Activated CD4-positive, alpha-beta memory T cell treated with anti-CD3 and anti-CD28 coated beads, Interleukin-2, amount 10 ng/mL, durations not matched to agents 7 days and 5 days (primary cell): ENCODE results near the gene TRPM8. TPM values are rescaled to one million over a fixed set of nuclear protein-coding genes. Genes with fewer than 3 reads are reported as not detected.
"Not testable (repeated sequence)": the region's sequence is repeated elsewhere in the genome, so short reads cannot be mapped to it uniquely, and the experiment has no call there.

Experiments
- CTCF ChIA-PET: fragments of 350-600 bp; sonication (Branson Sonifier 250); formaldehyde crosslinking; loops from one replicate; lab custom pipeline; 2021; ENCODE audit warnings: antibody characterized with exemption, inconsistent platforms; lab: Charles Lee
- POLR2A ChIA-PET: fragments of 350-600 bp; sonication (Branson Sonifier 250); formaldehyde crosslinking; loops from one replicate; lab custom pipeline; 2021; ENCODE audit warnings: antibody characterized with exemption; lab: Charles Lee
- DNase-seq: peaks from one replicate; pipeline ENCODE4 v3.0.0-alpha.2; 2020
- H3K27ac Mint-ChIP-seq: one replicate; pipeline ENCODE4 v1.8.0; 2021; ENCODE audit warnings: mild to moderate bottlenecking, mixed read lengths
- H3K27me3 Mint-ChIP-seq: one replicate; pipeline ENCODE4 v1.8.0; 2021; ENCODE audit warnings: mixed read lengths
- H3K36me3 Mint-ChIP-seq: one replicate; pipeline ENCODE4 v1.8.0; 2021; ENCODE audit warnings: low read depth, mixed read lengths
- H3K4me1 Mint-ChIP-seq: one replicate; pipeline ENCODE4 v1.8.0; 2021; ENCODE audit warnings: mixed read lengths
- H3K4me3 Mint-ChIP-seq: one replicate; pipeline ENCODE4 v1.8.0; 2021; ENCODE audit warnings: mild to moderate bottlenecking, mixed read lengths
- H3K9me3 Mint-ChIP-seq: one replicate; pipeline ENCODE4 v1.8.0; 2021; ENCODE audit warnings: mixed read lengths
- total RNA-seq, 2 experiments: library from RNA; stranded (reverse); gene quantifications; one replicate each; pipeline ENCODE4 v1.2.3, GENCODE V29; 2021

TRPM8 gene
- total RNA-seq, 2 experiments from 2014 or later = not detected

DNA sequence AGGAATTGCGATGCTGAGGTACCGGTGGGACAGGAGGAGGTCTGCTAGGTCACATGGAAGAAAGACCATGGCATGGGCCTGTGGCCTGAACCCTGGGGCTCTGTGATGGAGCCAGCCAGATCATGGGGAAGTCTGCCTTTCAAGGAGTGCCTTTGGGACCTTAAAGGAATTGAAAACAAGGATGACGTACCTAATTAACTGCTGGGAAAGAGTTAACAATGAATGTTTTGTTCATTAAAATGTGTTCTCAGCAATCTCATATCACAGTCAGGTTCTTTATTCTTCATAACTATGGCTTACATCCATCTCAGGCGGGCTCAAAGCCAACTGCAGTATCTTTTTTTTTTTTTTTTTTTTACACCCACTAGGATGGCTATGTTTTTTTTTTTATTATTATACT lies 25.6 kb downstream of the TRPM8 start:
- DNase-seq = no peak
- CTCF ChIA-PET = no interaction called here
- H3K9me3 Mint-ChIP-seq = peaks cover 3% of the 10 kb centered on the region

DNA sequence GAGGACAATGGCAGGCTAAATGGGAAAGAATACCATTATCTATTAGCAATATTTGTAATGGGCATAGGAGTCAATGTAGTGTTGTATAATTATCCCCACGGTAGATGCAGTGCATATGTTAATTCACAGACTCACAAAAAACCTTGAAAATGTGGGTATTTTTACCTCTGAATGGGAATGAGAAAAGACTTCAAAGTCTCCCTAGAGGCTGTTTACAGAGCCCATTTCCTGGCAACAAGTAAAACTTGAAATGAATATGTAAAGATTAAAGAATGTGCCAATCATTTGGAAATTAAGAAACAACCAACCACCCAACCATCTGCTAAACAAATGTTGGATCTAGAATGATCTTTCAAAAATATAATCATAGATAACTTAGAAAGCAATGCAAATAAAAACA lies 27.1 kb downstream of the TRPM8 start:
- POLR2A ChIA-PET = no interaction called here
- H3K4me3 Mint-ChIP-seq = no peak overlapping the region
- no peak for DNase-seq
- peaks cover 3% of the 10 kb centered on the region for H3K9me3 Mint-ChIP-seq
- CTCF ChIA-PET = no interaction called here
- no peak overlapping the region for H3K27ac Mint-ChIP-seq
- H3K27me3 Mint-ChIP-seq = peaks cover 42% of the 10 kb centered on the region
- H3K36me3 Mint-ChIP-seq = no peaks in the 10 kb centered on the region
- peaks cover 3% of the 10 kb centered on the region for H3K4me1 Mint-ChIP-seq

More for the DNA sequence above, 25.6 kb downstream of the TRPM8 start:
- H3K4me3 Mint-ChIP-seq = no peak overlapping the region
- POLR2A ChIA-PET = no interaction called here
- peaks cover 50% of the 10 kb centered on the region for H3K27me3 Mint-ChIP-seq
- no peak overlapping the region for H3K27ac Mint-ChIP-seq
- peaks cover 8% of the 10 kb centered on the region for H3K4me1 Mint-ChIP-seq
- H3K36me3 Mint-ChIP-seq = no peaks in the 10 kb centered on the region

DNA sequence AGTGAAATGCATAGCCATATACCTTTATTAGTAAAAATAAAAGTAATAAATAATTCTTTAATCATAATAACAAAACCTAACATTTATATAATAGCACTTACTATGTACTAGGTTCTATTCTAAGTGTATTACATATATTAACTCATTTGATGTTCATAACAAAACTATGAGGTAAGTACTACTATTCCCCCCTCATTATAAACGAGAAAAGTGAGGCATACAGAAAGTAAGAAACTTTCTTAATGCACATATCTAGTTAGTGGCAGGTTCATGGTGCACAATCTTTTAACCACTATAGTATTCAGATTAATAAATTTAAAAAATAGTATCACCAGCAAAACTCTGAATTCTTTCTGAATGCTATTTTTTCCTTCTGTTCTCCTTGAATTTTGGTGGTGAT lies 27.5 kb downstream of the TRPM8 start:
- DNase-seq = no peak
- no peaks in the 10 kb centered on the region for H3K36me3 Mint-ChIP-seq
- H3K4me1 Mint-ChIP-seq = peaks cover 2% of the 10 kb centered on the region
- H3K4me3 Mint-ChIP-seq = no peak overlapping the region
- ChIA-PET CTCF (interaction anchor here (0.7 kb wide), 1 partner anchor 10 kb away, joined by 4 read pairs; no protein-coding TSS in a partner anchor), POLR2A (no interaction called here)
- H3K9me3 Mint-ChIP-seq = peaks cover 3% of the 10 kb centered on the region
- H3K27ac Mint-ChIP-seq = no peak overlapping the region
- peaks cover 38% of the 10 kb centered on the region for H3K27me3 Mint-ChIP-seq

DNA sequence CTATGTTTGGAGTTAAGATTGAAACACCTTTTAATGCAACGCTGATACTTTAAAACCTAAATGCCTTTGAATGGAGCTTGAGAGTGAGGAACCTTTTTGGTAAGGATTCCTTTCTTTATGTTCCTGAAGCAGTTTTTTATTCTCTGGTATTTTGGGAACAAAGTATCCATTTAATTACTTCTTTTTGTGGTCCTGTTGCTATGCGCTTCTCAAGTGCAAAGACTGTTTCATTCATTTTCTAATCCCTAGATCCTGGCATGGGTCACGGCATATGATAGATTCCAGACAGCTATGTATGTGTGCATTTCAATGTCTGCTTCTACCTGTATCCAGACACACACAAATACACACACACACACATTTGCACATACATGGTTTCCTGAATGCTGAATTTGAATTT lies 28.0 kb downstream of the TRPM8 start:
- Mint-ChIP-seq H3K9me3 (peaks cover 3% of the 10 kb centered on the region), H3K27me3 (peaks cover 34% of the 10 kb centered on the region), H3K27ac (no peak overlapping the region), H3K4me3 (no peak overlapping the region), H3K36me3 (no peaks in the 10 kb centered on the region), H3K4me1 (peaks cover 2% of the 10 kb centered on the region)
- ChIA-PET CTCF (interaction anchor here (0.7 kb wide), 1 partner anchor 9 kb away, joined by 4 read pairs; no protein-coding TSS in a partner anchor), POLR2A (no interaction called here)
- DNase-seq = no peak

DNA sequence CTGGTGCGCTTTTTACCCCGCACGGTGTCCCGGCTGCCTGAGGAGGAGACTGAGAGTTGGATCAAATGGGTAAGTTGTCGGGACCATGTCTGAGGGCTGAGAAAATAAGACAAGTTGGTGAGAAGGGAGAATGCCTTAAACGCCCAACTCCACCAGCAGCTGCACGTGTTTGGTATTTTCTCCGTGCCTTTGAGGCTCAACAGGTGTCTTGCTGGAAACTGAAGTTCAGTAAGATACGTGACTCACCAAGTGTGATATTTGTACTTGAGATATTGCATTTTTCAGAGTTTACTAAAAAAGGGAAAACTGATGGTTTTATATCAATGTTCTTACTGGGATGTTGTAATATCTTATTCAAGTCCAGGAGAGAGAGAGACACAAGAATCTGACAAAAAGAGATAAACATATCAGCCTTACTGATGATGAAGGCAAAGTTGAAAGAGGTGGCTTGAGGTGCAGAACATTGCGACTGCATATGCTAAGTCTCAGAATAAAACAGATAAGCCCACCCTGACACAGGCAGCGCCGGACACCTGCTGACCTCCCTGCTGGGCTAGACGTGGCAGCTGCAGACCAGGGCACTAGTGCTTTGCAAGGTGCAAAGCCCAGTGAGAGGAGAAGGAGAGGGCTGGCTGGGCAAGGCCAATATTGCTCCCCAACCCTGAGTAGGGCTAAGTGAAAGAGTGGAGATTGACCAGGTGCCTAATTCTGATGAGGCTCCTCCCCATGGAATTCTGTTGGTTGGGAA lies 33.1 kb downstream of the TRPM8 start:
- DNase-seq = no peak
- Mint-ChIP-seq H3K36me3 (no peaks in the 10 kb centered on the region), H3K4me3 (no peak overlapping the region), H3K27me3 (peaks cover 35% of the 10 kb centered on the region), H3K9me3 (peaks cover 2% of the 10 kb centered on the region), H3K27ac (no peak overlapping the region), H3K4me1 (no peaks in the 10 kb centered on the region)
- ChIA-PET POLR2A (no interaction called here), CTCF (no interaction called here)

DNA sequence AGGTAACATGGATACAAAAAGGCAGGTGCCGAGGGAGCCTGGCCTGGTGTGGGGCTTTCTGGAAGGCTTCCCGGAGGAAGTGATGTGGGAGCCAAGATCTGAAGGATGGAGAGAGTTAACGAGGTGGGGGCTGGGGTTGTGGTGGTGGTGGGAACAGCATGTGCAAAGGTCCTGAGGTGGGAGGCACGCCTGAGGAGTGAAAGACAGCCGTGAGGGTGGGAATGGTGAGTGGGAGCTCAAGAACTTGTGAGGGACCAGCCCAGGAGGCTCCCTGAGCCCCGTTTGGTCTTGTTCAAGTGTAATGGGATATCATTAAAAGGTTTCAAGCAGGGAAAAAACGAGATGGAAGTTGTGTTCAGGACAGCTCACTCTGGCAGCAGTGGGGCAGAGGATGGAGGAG lies 35.2 kb downstream of the TRPM8 start:
- no peaks in the 10 kb centered on the region for H3K4me1 Mint-ChIP-seq
- ChIA-PET POLR2A (no interaction called here), CTCF (no interaction called here)
- H3K9me3 Mint-ChIP-seq = no peaks in the 10 kb centered on the region
- H3K27ac Mint-ChIP-seq = no peak overlapping the region
- no peak overlapping the region for H3K4me3 Mint-ChIP-seq
- H3K36me3 Mint-ChIP-seq = no peaks in the 10 kb centered on the region
- peaks cover 29% of the 10 kb centered on the region for H3K27me3 Mint-ChIP-seq
- no peak for DNase-seq

DNA sequence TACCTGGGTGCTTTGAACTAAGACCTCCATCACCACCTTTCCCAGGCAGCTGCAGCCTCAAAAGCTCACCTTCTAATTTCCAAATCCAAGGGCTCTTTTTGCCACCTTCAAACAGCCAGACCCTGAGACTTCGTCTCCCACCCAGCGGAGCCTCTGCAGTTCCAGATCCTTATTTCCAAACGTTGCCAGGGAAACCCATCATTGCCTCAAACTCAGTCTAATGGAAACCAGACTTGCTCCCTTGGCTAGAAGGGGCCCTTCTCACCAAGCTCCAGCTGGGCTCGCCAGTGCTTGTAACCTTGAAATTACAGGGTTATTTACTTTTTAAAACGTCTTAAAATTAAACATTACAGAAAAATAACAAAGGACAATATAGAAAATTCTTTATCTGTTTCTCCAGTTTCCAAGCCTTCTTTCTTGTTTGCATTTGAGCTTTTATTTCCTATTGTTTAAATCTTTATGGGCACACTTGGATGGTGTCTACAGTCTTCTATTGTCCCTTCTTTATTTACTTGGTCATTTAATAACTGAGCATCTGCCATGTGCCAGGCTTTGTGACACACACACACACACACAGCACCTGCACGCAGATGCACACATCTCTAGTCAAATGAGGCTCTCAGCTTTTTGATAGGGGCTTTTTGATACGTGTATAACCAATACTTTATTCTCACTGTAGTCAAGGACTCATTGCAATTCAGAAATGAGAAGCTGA lies 36.1 kb downstream of the TRPM8 start:
- no peaks in the 10 kb centered on the region for H3K9me3 Mint-ChIP-seq
- no peaks in the 10 kb centered on the region for H3K36me3 Mint-ChIP-seq
- H3K4me1 Mint-ChIP-seq = no peaks in the 10 kb centered on the region
- H3K4me3 Mint-ChIP-seq = no peak overlapping the region
- peaks cover 25% of the 10 kb centered on the region for H3K27me3 Mint-ChIP-seq
- CTCF ChIA-PET = interaction anchor here (0.9 kb wide), 1 partner anchor 182 kb away, joined by 4 read pairs; no protein-coding TSS in a partner anchor
- no peak for DNase-seq
- no peak overlapping the region for H3K27ac Mint-ChIP-seq
- POLR2A ChIA-PET = no interaction called here

DNA sequence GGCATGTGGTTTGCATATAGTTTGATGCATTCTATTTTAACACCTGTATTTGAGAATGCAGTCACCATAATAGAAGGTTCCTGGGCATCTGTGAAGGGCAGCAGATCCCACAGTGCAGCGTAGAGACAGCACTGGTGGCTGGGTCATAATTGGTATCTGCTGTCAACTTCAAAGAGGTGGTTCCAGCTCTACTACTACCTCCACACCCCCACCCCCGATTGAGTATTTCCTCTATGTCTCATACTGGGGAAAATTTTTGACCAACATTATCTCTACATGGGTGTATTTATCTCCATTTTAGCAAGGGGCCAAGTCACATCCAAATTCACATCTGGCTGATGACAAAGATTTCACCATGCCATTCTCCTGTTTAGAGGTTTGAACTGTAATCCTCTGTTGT lies 43.0 kb downstream of the TRPM8 start:
- no peak for DNase-seq
- no peak overlapping the region for H3K27ac Mint-ChIP-seq
- peaks cover 5% of the 10 kb centered on the region for H3K27me3 Mint-ChIP-seq
- ChIA-PET CTCF (no interaction called here), POLR2A (no interaction called here)
- H3K9me3 Mint-ChIP-seq = no peaks in the 10 kb centered on the region
- H3K4me3 Mint-ChIP-seq = no peak overlapping the region
- H3K36me3 Mint-ChIP-seq = no peaks in the 10 kb centered on the region
- no peaks in the 10 kb centered on the region for H3K4me1 Mint-ChIP-seq

DNA sequence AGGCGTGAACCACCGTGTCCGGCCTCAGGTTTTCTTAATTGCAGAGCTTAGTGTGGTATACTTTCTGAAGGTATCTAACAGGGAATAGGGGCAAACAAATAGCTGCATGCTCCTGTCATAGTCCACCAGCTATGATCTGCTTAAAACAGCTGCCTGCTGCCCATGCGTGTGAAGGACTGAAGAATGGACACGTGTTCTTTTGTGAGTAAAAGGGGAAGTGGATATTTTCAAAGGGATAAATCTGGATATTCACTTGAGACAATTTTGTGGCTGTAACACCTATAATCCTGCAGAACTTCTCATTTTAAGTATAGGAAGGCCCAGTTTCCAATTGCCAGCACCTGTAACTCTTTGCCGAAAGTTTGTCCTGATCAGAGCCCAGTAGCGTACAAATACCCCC lies 44.7 kb downstream of the TRPM8 start:
- H3K27me3 Mint-ChIP-seq = no peaks in the 10 kb centered on the region
- no peaks in the 10 kb centered on the region for H3K9me3 Mint-ChIP-seq
- no peak overlapping the region for H3K27ac Mint-ChIP-seq
- ChIA-PET CTCF (no interaction called here), POLR2A (no interaction called here)
- no peak overlapping the region for H3K4me3 Mint-ChIP-seq
- no peaks in the 10 kb centered on the region for H3K4me1 Mint-ChIP-seq
- H3K36me3 Mint-ChIP-seq = no peaks in the 10 kb centered on the region
- no peak for DNase-seq

DNA sequence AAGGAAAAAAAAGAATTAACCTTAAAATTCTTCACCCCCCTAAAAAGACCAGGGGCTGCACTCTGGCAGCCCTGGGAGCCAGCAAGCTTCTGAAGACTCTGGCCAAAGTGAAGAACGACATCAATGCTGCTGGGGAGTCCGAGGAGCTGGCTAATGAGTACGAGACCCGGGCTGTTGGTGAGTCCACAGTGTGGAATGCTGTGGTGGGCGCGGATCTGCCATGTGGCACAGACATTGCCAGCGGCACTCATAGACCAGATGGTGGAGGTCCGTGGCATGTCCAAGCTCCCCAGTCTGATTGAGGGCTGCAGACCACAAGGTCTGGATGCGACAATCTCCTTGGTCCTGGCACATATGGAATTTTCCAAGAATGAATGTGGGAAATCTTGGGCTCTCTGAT lies 47.4 kb downstream of the TRPM8 start:
- Mint-ChIP-seq H3K36me3 (no peaks in the 10 kb centered on the region), H3K4me1 (peaks cover 4% of the 10 kb centered on the region), H3K27me3 (no peaks in the 10 kb centered on the region), H3K27ac (no peak overlapping the region), H3K9me3 (no peaks in the 10 kb centered on the region), H3K4me3 (no peak overlapping the region)
- no peak for DNase-seq
- ChIA-PET CTCF (no interaction called here), POLR2A (no interaction called here)

DNA sequence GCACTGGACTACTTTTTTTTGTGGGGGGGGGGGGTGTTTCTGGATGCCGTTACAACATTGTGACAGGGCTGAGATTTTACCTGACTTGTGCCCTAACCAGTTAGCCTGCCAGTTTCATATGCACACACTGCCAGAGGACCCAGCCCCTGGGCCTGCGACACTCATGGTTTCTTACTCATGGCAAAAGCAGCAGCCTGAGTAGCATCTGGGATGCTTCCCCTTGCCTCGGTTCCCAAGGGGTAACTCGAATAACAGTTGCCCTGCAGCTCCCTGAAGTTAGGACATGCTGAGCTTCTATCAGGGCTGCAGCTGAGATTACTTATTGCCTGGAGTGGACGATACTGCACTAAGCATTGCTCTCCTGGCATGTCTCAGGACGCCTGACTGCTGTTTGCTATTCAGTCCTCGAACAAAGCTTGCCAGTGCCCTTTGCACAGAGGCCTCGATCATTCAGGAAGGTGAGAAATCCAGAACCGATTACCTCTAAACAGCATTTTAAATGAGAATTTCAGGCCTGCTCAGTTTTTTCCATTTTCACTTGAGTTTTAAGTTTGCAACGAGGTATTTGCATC lies 47.9 kb downstream of the TRPM8 start:
- no peaks in the 10 kb centered on the region for H3K9me3 Mint-ChIP-seq
- ChIA-PET CTCF (no interaction called here), POLR2A (no interaction called here)
- no peak for DNase-seq
- H3K27ac Mint-ChIP-seq = no peak overlapping the region
- peaks cover 4% of the 10 kb centered on the region for H3K4me1 Mint-ChIP-seq
- no peaks in the 10 kb centered on the region for H3K27me3 Mint-ChIP-seq
- H3K36me3 Mint-ChIP-seq = no peaks in the 10 kb centered on the region
- H3K4me3 Mint-ChIP-seq = no peak overlapping the region

DNA sequence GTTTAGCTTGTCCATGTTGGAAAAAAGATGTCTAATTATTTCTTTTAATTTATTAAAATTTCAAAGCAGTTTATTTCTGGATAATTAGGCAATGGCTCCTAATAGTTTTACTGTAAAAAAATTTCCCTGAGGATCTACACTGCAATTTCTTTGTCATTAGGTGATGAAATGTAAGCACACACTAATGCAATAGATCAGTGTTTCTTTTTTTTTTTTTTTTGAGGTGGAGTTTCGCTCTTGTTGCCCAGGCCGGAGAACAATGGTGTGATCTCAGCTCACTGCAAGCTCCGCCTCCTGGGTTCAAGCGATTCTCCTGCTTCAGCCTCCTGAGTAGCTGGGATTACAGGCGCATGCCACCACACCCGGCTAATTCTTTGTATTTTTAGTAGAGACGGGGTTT lies 48.5 kb downstream of the TRPM8 start:
- POLR2A ChIA-PET, H3K4me3 Mint-ChIP-seq, H3K36me3 Mint-ChIP-seq, H3K9me3 Mint-ChIP-seq, DNase-seq, H3K27me3 Mint-ChIP-seq, CTCF ChIA-PET, H3K4me1 Mint-ChIP-seq, H3K27ac Mint-ChIP-seq: not testable (repeated sequence)

DNA sequence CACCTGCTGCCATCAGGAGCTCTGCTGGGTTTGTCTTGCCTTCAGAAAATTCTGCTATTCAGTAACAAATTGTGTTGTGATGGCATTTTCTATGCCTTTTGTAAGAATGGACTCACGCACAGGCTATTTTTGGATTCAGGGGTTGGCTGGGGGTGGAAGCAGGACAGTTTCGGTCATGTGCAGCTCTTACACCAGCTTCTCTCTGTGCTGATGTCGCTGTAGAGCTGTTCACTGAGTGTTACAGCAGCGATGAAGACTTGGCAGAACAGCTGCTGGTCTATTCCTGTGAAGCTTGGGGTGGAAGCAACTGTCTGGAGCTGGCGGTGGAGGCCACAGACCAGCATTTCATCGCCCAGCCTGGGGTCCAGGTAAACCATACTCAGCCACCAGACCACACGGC lies 49.2 kb downstream of the TRPM8 start:
- Mint-ChIP-seq H3K36me3 (no peaks in the 10 kb centered on the region), H3K27ac (no peak overlapping the region), H3K4me1 (peaks cover 4% of the 10 kb centered on the region), H3K27me3 (peaks cover 2% of the 10 kb centered on the region), H3K4me3 (no peak overlapping the region), H3K9me3 (no peaks in the 10 kb centered on the region)
- CTCF ChIA-PET = no interaction called here
- POLR2A ChIA-PET = no interaction called here
- no peak for DNase-seq
